Measurements from ENCODE around the gene ANK3.

The ANK3 gene
- 87.7 to 189 (median 140) reads per million in 3 experiments for total RNA-seq

GRCh38 chr10:60389413-60390025, at the start of gene ANK3:
Gene ANK3 (minus strand): TSS chr10:60389875. CDS start chr10:60389538, 337 bp downstream.
- no peak for DNase-seq

GRCh38 chr10:60434418-60435046, 44.9 kb upstream of the ANK3 start:
- no peak for DNase-seq

GRCh38 chr10:60433684-60434083, 44.0 kb upstream of the ANK3 start:
- DNase-seq = no peak

- no peak for DNase-seq
Observed at GRCh38 chr10:60430836-60431597, 41.3 kb upstream of the ANK3 start.

- DNase-seq = no peak
Observed at GRCh38 chr10:60430017-60430416, 40.3 kb upstream of the ANK3 start.

- DNase-seq = no peak
Observed at GRCh38 chr10:60429084-60429849, 39.6 kb upstream of the ANK3 start.

- DNase-seq = no peak
Observed at GRCh38 chr10:60428387-60428737, 38.7 kb upstream of the ANK3 start.

- DNase-seq = no peak
Observed at GRCh38 chr10:60427709-60428386, 38.2 kb upstream of the ANK3 start.

GRCh38 chr10:60427148-60427547, 37.5 kb upstream of the ANK3 start:
- DNase-seq = no peak

- DNase-seq = no peak
Observed at GRCh38 chr10:60426425-60426824, 36.8 kb upstream of the ANK3 start.

GRCh38 chr10:60425392-60426110, 35.9 kb upstream of the ANK3 start:
- DNase-seq = no peak

- no peak for DNase-seq
Observed at GRCh38 chr10:60424971-60425370, 35.3 kb upstream of the ANK3 start.

GRCh38 chr10:60423920-60424319, 34.2 kb upstream of the ANK3 start:
- DNase-seq = no peak

- no peak for DNase-seq
Observed at GRCh38 chr10:60422809-60423208, 33.1 kb upstream of the ANK3 start.

GRCh38 chr10:60420991-60421894, 31.6 kb upstream of the ANK3 start:
- DNase-seq = no peak

GRCh38 chr10:60419249-60419648, 29.6 kb upstream of the ANK3 start:
- DNase-seq = no peak

GRCh38 chr10:60417901-60418300, 28.2 kb upstream of the ANK3 start:
- no peak for DNase-seq

- no peak for DNase-seq
Observed at GRCh38 chr10:60417024-60417423, 27.3 kb upstream of the ANK3 start.

- DNase-seq = no peak
Observed at GRCh38 chr10:60414877-60415585, 25.4 kb upstream of the ANK3 start.

- no peak for DNase-seq
Observed at GRCh38 chr10:60414111-60414510, 24.4 kb upstream of the ANK3 start.

Data from central memory CD4-positive, alpha-beta T cell (primary cell).